Mesenteric fat pad (tissue), 1 donor: ENCODE results near the gene DDX23. TPM values are rescaled to one million over a fixed set of nuclear protein-coding genes. Genes with fewer than 3 reads are reported as not detected.
A peak's percentile ranks its signal among the peaks of the same experiment; 100 is the strongest.

Experiments used
- DNase-seq: peaks from one replicate; pipeline ENCODE4 v3.0.0-alpha.2; 2020; ENCODE audit warnings: low spot score
- total RNA-seq: library from RNA; stranded (reverse); fragmentation: NEBNext Ultra II Directional; extraction: Animal tissue kit (Norgen Biotek cat#: 25700); gene quantifications from one replicate; pipeline ENCODE4 v1.2.1, GENCODE V29; 2021
- donor health status: DM: yes; HTN: yes; CAD: no.

Gene DDX23
- total RNA-seq, 1 donor from 2014 or later: 45.1 TPM

- DNase-seq: no peak
These were observed 51.0 kb downstream of the DDX23 start for GRCh38 chr12:48800971-48801370.

GRCh38 chr12:48800457-48800856, 51.5 kb downstream of the DDX23 start:
- no peak for DNase-seq

- DNase-seq: no peak
These were observed 55.0 kb downstream of the DDX23 start for GRCh38 chr12:48796976-48797375.

- DNase-seq: no peak
These were observed 56.2 kb downstream of the DDX23 start for GRCh38 chr12:48795550-48796455.

- no peak for DNase-seq
These were observed 57.1 kb downstream of the DDX23 start for GRCh38 chr12:48794870-48795269.

- DNase-seq: no peak
These were observed 58.3 kb downstream of the DDX23 start for GRCh38 chr12:48793696-48794095.

GRCh38 chr12:48789858-48790326, 62.1 kb downstream of the DDX23 start:
- no peak for DNase-seq

GRCh38 chr12:48788854-48789775, 62.8 kb downstream of the DDX23 start, which contains the start of gene ADCY6:
Gene ADCY6 (minus strand): TSS chr12:48789089. CDS start chr12:48783434, 5,655 bp downstream.
- peak; percentile 94 for DNase-seq

GRCh38 chr12:48788524-48788853, 63.5 kb downstream of the DDX23 start:
- no peak for DNase-seq

GRCh38 chr12:48787791-48788523, 64.0 kb downstream of the DDX23 start:
- no peak for DNase-seq

GRCh38 chr12:48786591-48787544, 65.1 kb downstream of the DDX23 start:
- DNase-seq: no peak

GRCh38 chr12:48783432-48783831, 68.5 kb downstream of the DDX23 start:
- no peak for DNase-seq

- DNase-seq: no peak
These were observed 69.2 kb downstream of the DDX23 start for GRCh38 chr12:48782457-48783395.

- no peak for DNase-seq
These were observed 70.1 kb downstream of the DDX23 start for GRCh38 chr12:48781750-48782456.

- DNase-seq: no peak
These were observed 71.5 kb downstream of the DDX23 start for GRCh38 chr12:48780381-48781025.

GRCh38 chr12:48779869-48780268, 72.1 kb downstream of the DDX23 start:
- no peak for DNase-seq
